ENCODE data around the gene ACTN1.

- TF ChIP-seq POLR2A (IDR thresholded peaks at IDR 0.05) (no peak), CTCF (IDR thresholded peaks at IDR 0.05) (no peak)
Measured at GRCh38 chr14:68955851-68956179, 23.3 kb downstream of the ACTN1 start.
